GM12878 (cell line): Measurements from ENCODE around the gene HAUS7. TPM values are rescaled to one million over a fixed set of nuclear protein-coding genes. Genes with fewer than 3 reads are reported as not detected.

Experiments used
- ATAC-seq: fragments of 200-7000 bp; cut with Tn5 transposase; 3 replicates; pipeline ENCODE4 v1.9.1; 2020; ENCODE audit warnings: mild to moderate bottlenecking, moderate library complexity
- BruUV-seq: library from RNA; stranded (reverse); fragments of 400-500 nt; replicated peaks from 2 replicates; lab custom pipeline; 2021; lab: Mats Ljungman, UMichigan
- CTCF ChIA-PET: fragments of 300-600 bp; sonication (Branson Sonifier 250); formaldehyde crosslinking; extraction: SDS; loops from one replicate; lab custom pipeline; 2021; ENCODE audit warnings: inconsistent platforms; lab: Yijun Ruan, JAX
- POLR2A ChIA-PET: fragments of 350-600 bp; formaldehyde crosslinking; extraction: SDS; loops from one replicate; lab custom pipeline; 2021; ENCODE audit warnings: inconsistent platforms; lab: Charles Lee
- RAD21 ChIA-PET: fragments of 300-600 bp; sonication (Branson Sonifier 250); formaldehyde crosslinking; loops from one replicate; lab custom pipeline; 2023; ENCODE audit warnings: antibody characterized with exemption; ENCODE audit not compliant: unreplicated experiment; lab: Charles Lee
- SMC1A ChIA-PET: fragments of 300-600 bp; sonication (Branson Sonifier 250); formaldehyde crosslinking; loops from one replicate; lab custom pipeline; 2023; ENCODE audit not compliant: unreplicated experiment, uncharacterized antibody; lab: Charles Lee
- DNase-seq: peaks from one replicate; pipeline ENCODE4 v3.0.0-alpha.2; 2011; ENCODE audit warnings: low read depth, low spot score
- FAIRE-seq: peaks from 3 replicates; lab custom pipeline; 2011; peaks lifted over from hg19 to GRCh38; lab: Jason Lieb, UNC
- H2AFZ ChIP-seq: 2 replicates; pipeline ENCODE4 v1.6.0; 2011; ENCODE audit warnings: low read depth, low read length, control low read depth; ENCODE audit not compliant: control insufficient read depth
- H3K27ac ChIP-seq: 2 replicates; pipeline ENCODE4 v1.5.1; 2011; ENCODE audit warnings: control low read depth; ENCODE audit not compliant: control insufficient read depth, insufficient read depth
- H3K27me3 ChIP-seq, 2 experiments: replicated peaks in 1 of 2; 2 replicates each; pipeline versions ENCODE4 v1.6.0 to v1.6.1; 2011; ENCODE audit warnings: low read length in 1 of 2; ENCODE audit not compliant: control insufficient read depth in 2 of 2, insufficient read depth in 2 of 2
- H3K36me3 ChIP-seq, 2 experiments: 2 replicates each; pipeline ENCODE4 v1.5.1; 2011; ENCODE audit warnings: low read length in 1 of 2; ENCODE audit not compliant: control insufficient read depth in 2 of 2, insufficient read depth in 2 of 2
- H3K4me1 ChIP-seq: 2 replicates; pipeline ENCODE4 v1.6.1; 2011; ENCODE audit warnings: mild to moderate bottlenecking, low read length, moderate library complexity, mixed read lengths; ENCODE audit not compliant: control insufficient read depth, insufficient read depth
- H3K4me2 ChIP-seq: 2 replicates; pipeline ENCODE4 v1.6.0; 2011; ENCODE audit warnings: control low read depth; ENCODE audit not compliant: control insufficient read depth, insufficient read depth
- H3K4me3 ChIP-seq: fragments of 200-600 bp; sonication (generic); 2 replicates; pipeline ENCODE4 v1.5.1; 2016
- H3K79me2 ChIP-seq: 2 replicates; pipeline ENCODE4 v1.6.0; 2011; ENCODE audit warnings: low read length; ENCODE audit not compliant: control insufficient read depth, insufficient read depth
- H3K9ac ChIP-seq: 2 replicates; pipeline ENCODE4 v1.8.0; 2011; ENCODE audit warnings: low read length, control low read depth, mixed read lengths; ENCODE audit not compliant: control insufficient read depth, insufficient read depth
- H3K9me3 ChIP-seq: replicated peaks from 3 replicates; pipeline ENCODE4 v1.5.1; 2011; ENCODE audit warnings: mild to moderate bottlenecking, low read length; ENCODE audit not compliant: control insufficient read depth, insufficient read depth
- H4K20me1 ChIP-seq: 2 replicates; pipeline ENCODE4 v1.6.0; 2011; ENCODE audit not compliant: control insufficient read depth, insufficient read depth
- BRCA1 ChIP-seq: IDR thresholded peaks from 2 replicates; pipeline ENCODE4 v1.6.1; 2011; ENCODE audit warnings: low read depth, low read length, improper control_type of control experiment
- ETV6 ChIP-seq, 2 experiments: fragments of 450-650 bp in 1 of 2; IDR thresholded peaks in 1 of 2; conservative IDR thresholded peaks in 1 of 2; 2 replicates each; pipeline ENCODE4 v1.6.1; 2014; ENCODE audit warnings: antibody characterized with exemption in 1 of 2, borderline replicate concordance in 1 of 2, low read depth in 1 of 2, mild to moderate bottlenecking in 1 of 2, moderate library complexity in 1 of 2
- GATAD2B ChIP-seq: fragments of 450-650 bp; conservative IDR thresholded peaks from 2 replicates; pipeline ENCODE4 v1.6.1; 2017; ENCODE audit warnings: low read depth, mild to moderate bottlenecking, moderate library complexity
- IRF3 ChIP-seq: fragments of 450-650 bp; IDR thresholded peaks from 2 replicates; pipeline ENCODE4 v1.6.1; 2014; ENCODE audit warnings: mild to moderate bottlenecking
- KAT2A ChIP-seq: conservative IDR thresholded peaks from 2 replicates; pipeline ENCODE4 v1.6.1; 2011; ENCODE audit warnings: low read depth, low read length; ENCODE audit not compliant: control insufficient read depth
- MYB ChIP-seq: fragments of 150-350 bp; IDR thresholded peaks from 2 replicates; pipeline ENCODE4 v1.6.1; 2014; ENCODE audit warnings: mild to moderate bottlenecking, low read depth, low read length, borderline replicate concordance
- NBN ChIP-seq: fragments of 450-650 bp; IDR thresholded peaks from 2 replicates; pipeline ENCODE4 v1.6.1; 2016
- RBBP5 ChIP-seq: fragments of 200-600 bp; sonication (generic); conservative IDR thresholded peaks from 2 replicates; pipeline ENCODE4 v1.6.1; 2016
- RELA ChIP-seq: fragments of 450-650 bp; IDR thresholded peaks from 2 replicates; pipeline ENCODE4 v1.8.0; 2014; ENCODE audit warnings: borderline replicate concordance; ENCODE audit not compliant: partially characterized antibody
- RFX5 ChIP-seq: IDR thresholded peaks from 2 replicates; pipeline ENCODE4 v1.6.1; 2011; ENCODE audit warnings: low read depth, low read length, improper control_type of control experiment
- SIX5 ChIP-seq: IDR thresholded peaks from 2 replicates; pipeline ENCODE4 v1.6.1; 2011; ENCODE audit warnings: mild to moderate bottlenecking, low read depth, low read length, moderate library complexity; ENCODE audit not compliant: severe bottlenecking
- SMARCA5 ChIP-seq: fragments of 450-650 bp; IDR thresholded peaks from 2 replicates; pipeline ENCODE4 v1.6.1; 2017; ENCODE audit warnings: mild to moderate bottlenecking
- TCF12 ChIP-seq: IDR thresholded peaks from 2 replicates; pipeline ENCODE4 v1.6.1; 2011; ENCODE audit warnings: low read depth, mild to moderate bottlenecking, low read length
- WGBS: methylation state at CpG from one replicate; pipeline ENCODE4 v1.1.6; 2016; ENCODE audit warnings: low lambda C conversion rate; ENCODE audit not compliant: insufficient replicate concordance, insufficient coverage; ENCODE audit errors: missing lambda C conversion rate; 5-methylcytosine and 5-hydroxymethylcytosine counted together
- in situ Hi-C: fragments of 300-500 bp; cut with MboI; formaldehyde crosslinking; loops from 9 replicates; pipeline ENCODE4 v1.14.3; 2018; ENCODE audit warnings: mixed read lengths
- intact Hi-C: fragments of 100-400 bp; cut with micrococcal nuclease; formaldehyde crosslinking; loops from one replicate; pipeline ENCODE4 v1.14.2; 2022; ENCODE audit not compliant: unreplicated experiment
- polyA plus RNA-seq, 11 experiments: library from polyadenylated mRNA; depleted of rRNA in 4 of 11; unstranded in 6 of 11; stranded (reverse) in 5 of 11; fragments of >200 nt; fragmentation: Nextera tagmentation in 4 of 11; fragmentation: Illumina TruSeq in 1 of 11; extraction: Ambion mirVana in 4 of 11; extraction: Trizol in 1 of 11; gene quantifications; 1 replicate in 1 of 11; 2 replicates in 10 of 11; pipeline versions ENCODE4 v1.2.1 to v1.2.3, GENCODE V29; 2011 to 2016; ENCODE audit warnings: inconsistent platforms in 2 of 11, missing spikeins in 2 of 11, low read depth in 1 of 11
- total RNA-seq, 4 experiments: library from RNA; depleted of rRNA in 3 of 4; stranded (reverse); fragments of >200 nt in 3 of 4; fragmentation: Illumina TruSeq in 1 of 4; extraction: Trizol in 1 of 4; gene quantifications; 2 replicates each; pipeline versions ENCODE4 v1.2.1 to v1.2.3, GENCODE V29; 2013 to 2021
- TF ChIP-seq, protein P1 (sequence below): fragments of 450-650 bp; formaldehyde crosslinking; IDR thresholded peaks from 2 replicates; pipeline ENCODE4 v1.4.0; 2022; ENCODE audit warnings: mild to moderate bottlenecking, moderate library complexity
- TF ChIP-seq, protein P2 (sequence below): IDR thresholded peaks from 2 replicates; pipeline ENCODE4 v1.6.1; 2012; ENCODE audit warnings: low read depth, low read length, improper control_type of control experiment
- TF ChIP-seq, protein P3 (sequence below): fragments of 450-650 bp; conservative IDR thresholded peaks from 2 replicates; pipeline ENCODE4 v1.6.1; 2017; ENCODE audit warnings: mild to moderate bottlenecking, moderate library complexity

HAUS7 gene
- total and polyA plus RNA-seq, 10 of the 15 experiments (the other 5 are each of a cell fraction or from before 2014, with no cell fraction given): 6.7 to 63.3 (median 24.1) TPM

- TF ChIP-seq ETV6 (conservative IDR thresholded peaks at IDR 0.05 in 1 of 2, IDR thresholded peaks at IDR 0.05 in 1 of 2; ENCODE audit: borderline replicate concordance in 1 of 2, low read depth in 1 of 2): no peak
- TF ChIP-seq IRF3: no peak
- no peak for TF ChIP-seq TCF12
These were observed 12.1 kb upstream of the HAUS7 start (continued) for GRCh38 chrX:153482376-153483015.

DNA sequence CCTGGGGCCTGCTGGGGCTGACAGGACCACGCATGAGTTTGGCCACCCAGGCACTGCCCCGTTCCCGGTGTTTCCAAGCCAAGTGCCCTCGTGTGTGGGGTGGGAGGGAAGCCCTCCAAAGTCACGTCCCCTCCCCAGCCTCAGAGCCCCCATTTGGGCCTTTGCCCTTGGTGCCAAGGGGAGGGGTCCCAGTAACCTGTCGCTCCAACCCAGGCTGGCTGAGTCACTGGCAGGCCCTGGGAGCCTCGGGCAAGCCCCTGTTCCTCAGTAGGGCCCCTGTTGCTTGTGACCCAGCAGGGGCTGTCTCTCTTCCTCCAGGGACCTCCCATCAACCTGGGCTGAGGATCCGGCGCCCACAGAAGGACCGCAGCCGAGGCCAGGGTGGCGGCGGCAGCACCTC lies 10.7 kb upstream of the HAUS7 start:
- no peaks in the 10 kb centered on the region for H4K20me1 ChIP-seq
- H3K36me3 ChIP-seq: no peaks in the 10 kb centered on the region
- RAD21 ChIA-PET: no interaction called here
- BruUV-seq: no TSS peak
- SMC1A ChIA-PET: no interaction called here
- no peaks in the 10 kb centered on the region for H3K27me3 ChIP-seq
- no peak overlapping the region for H3K9ac ChIP-seq
- H3K4me1 ChIP-seq: no peaks in the 10 kb centered on the region
- FAIRE-seq (no peak), DNase-seq (no peak), ATAC-seq (no peak)
- 23% methylated on average over 13 of the region's 13 CpGs for WGBS
- no peak overlapping the region for H2AFZ ChIP-seq
- CTCF ChIA-PET: no interaction called here
- POLR2A ChIA-PET: no interaction called here
- H3K79me2 ChIP-seq: no peaks in the 10 kb centered on the region
- in situ Hi-C loops (no loop called here), intact Hi-C loops (no loop called here)
- no peaks in the 10 kb centered on the region for H3K9me3 ChIP-seq
- no peak overlapping the region for H3K4me2 ChIP-seq
- H3K4me3 ChIP-seq: no peak overlapping the region
- H3K27ac ChIP-seq: no peak overlapping the region
- no peak for TF ChIP-seq GATAD2B
- TF ChIP-seq MYB: no peak
- no peak for TF ChIP-seq RBBP5
- TF ChIP-seq, protein P1, sequence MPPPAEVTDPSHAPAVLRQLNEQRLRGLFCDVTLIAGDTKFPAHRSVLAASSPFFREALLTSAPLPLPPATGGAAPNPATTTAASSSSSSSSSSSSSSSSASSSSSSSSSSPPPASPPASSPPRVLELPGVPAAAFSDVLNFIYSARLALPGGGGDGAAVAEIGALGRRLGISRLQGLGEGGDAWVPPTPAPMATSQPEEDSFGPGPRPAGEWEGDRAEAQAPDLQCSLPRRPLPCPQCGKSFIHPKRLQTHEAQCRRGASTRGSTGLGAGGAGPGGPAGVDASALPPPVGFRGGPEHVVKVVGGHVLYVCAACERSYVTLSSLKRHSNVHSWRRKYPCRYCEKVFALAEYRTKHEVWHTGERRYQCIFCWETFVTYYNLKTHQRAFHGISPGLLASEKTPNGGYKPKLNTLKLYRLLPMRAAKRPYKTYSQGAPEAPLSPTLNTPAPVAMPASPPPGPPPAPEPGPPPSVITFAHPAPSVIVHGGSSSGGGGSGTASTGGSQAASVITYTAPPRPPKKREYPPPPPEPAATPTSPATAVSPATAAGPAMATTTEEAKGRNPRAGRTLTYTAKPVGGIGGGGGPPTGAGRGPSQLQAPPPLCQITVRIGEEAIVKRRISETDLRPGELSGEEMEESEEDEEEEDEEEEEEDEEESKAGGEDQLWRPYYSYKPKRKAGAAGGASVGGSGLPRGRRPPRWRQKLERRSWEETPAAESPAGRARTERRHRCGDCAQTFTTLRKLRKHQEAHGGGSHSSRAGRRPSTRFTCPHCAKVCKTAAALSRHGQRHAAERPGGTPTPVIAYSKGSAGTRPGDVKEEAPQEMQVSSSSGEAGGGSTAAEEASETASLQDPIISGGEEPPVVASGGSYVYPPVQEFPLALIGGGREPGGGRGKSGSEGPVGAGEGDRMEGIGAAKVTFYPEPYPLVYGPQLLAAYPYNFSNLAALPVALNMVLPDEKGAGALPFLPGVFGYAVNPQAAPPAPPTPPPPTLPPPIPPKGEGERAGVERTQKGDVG (CRISPR knock-in tag): no peak
- TF ChIP-seq RELA: no peak
- TF ChIP-seq KAT2A: no peak
- TF ChIP-seq, protein P2, sequence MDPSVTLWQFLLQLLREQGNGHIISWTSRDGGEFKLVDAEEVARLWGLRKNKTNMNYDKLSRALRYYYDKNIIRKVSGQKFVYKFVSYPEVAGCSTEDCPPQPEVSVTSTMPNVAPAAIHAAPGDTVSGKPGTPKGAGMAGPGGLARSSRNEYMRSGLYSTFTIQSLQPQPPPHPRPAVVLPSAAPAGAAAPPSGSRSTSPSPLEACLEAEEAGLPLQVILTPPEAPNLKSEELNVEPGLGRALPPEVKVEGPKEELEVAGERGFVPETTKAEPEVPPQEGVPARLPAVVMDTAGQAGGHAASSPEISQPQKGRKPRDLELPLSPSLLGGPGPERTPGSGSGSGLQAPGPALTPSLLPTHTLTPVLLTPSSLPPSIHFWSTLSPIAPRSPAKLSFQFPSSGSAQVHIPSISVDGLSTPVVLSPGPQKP: no peak
- no peak for TF ChIP-seq SIX5
- TF ChIP-seq, protein P3, sequence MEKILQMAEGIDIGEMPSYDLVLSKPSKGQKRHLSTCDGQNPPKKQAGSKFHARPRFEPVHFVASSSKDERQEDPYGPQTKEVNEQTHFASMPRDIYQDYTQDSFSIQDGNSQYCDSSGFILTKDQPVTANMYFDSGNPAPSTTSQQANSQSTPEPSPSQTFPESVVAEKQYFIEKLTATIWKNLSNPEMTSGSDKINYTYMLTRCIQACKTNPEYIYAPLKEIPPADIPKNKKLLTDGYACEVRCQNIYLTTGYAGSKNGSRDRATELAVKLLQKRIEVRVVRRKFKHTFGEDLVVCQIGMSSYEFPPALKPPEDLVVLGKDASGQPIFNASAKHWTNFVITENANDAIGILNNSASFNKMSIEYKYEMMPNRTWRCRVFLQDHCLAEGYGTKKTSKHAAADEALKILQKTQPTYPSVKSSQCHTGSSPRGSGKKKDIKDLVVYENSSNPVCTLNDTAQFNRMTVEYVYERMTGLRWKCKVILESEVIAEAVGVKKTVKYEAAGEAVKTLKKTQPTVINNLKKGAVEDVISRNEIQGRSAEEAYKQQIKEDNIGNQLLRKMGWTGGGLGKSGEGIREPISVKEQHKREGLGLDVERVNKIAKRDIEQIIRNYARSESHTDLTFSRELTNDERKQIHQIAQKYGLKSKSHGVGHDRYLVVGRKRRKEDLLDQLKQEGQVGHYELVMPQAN: no peak
- no peak for TF ChIP-seq SMARCA5
- no peak for TF ChIP-seq NBN
- TF ChIP-seq RFX5: no peak
- TF ChIP-seq BRCA1: no peak
